ENCODE data around the gene PAPOLB.

Gene PAPOLB

DNA sequence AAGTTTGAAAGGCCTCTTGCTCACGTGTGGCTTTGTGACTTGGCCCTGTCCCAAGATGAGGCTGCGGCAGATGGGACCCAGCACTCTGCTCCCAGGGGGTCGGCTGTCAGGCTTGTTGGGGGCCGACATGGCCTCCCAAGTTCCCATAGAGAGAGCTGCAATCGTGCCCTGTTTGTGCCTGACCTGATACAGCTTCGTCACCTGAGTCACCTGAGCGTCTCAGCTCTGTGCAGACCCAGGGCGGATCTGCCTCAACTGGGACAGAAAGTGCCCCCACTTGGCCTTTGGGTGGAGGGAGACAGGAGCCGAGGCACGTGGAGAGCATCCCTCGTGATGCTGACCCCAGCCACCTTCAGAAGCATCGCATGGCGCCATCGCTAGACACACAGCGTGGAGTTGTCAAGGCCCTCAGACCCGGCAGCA, 21.7 kb downstream of the PAPOLB start:
- no peak for DNase-seq

DNA sequence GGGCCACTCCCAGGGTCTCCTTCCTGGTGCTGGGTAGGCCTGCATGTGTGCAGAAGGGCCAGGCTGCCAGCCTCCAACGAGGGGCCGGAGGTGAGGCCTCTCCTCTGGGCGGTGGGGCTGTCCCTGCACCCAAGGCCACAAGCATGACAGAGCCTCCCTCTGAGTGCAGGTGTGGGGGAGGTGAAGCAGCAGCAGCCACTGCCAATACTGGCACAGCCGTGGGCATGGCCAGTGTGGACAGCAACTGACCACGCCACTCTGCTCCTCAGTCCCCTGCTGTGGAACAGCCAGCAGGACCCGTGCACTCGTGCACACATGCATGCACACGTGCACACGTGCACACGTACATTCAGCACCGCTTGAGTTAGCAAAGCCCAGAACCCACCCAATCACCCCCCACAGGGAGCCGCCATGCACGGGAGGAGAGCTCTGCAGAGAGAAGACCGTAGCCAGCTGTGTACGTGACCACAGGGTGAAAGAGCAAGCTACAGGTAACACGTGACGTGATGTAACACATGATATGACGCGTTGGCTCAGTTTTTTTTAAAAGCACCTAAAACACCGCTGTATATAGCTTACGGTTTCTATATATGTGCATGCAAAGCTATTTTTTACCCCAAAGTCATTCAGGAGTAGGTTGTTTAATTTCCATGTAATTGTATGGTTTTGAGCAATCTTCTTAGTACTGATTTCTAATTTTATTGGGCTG, 23.1 kb downstream of the PAPOLB start:
- no peak for DNase-seq

DNA sequence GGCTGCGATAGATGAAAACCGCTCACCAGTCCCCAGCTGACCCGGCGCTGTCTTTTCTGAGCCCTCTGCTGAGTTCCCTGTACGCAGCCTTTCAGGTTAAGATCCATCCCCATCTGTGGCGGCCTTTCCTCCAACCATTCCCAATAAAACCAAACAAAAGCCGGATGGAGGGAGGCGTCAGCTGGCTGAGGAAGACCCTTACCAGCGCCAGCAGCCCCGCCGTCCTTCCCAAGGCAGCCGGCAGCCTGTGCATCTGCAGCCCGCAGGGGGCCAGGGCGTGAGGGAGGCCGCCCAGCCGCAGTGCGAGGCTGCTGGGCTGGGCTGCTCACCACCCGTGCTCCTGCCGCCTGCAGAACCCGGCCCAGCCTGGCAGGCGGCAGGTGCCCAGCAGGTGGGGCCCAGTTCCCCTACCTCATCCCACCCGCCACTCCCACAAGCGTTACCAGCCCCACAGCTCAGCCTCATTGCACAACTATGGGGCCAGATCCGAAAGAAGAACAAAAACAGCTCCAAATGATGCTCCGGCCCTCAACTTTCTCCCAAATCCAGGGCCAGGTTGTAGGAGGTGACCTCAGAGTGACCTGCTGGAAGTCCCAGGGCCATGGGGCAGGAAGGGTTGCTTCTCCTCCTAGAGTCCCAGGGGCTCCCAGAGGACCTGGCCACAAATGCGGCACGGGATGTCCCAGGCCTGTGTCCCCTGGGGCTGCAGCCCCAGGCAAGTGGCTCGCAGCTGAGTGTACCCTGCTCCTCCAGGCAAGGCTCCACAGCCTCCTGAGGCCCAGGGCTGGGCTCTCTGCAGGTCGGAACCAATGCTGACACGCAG, 23.8 kb downstream of the PAPOLB start:
- DNase-seq, result no peak

DNA sequence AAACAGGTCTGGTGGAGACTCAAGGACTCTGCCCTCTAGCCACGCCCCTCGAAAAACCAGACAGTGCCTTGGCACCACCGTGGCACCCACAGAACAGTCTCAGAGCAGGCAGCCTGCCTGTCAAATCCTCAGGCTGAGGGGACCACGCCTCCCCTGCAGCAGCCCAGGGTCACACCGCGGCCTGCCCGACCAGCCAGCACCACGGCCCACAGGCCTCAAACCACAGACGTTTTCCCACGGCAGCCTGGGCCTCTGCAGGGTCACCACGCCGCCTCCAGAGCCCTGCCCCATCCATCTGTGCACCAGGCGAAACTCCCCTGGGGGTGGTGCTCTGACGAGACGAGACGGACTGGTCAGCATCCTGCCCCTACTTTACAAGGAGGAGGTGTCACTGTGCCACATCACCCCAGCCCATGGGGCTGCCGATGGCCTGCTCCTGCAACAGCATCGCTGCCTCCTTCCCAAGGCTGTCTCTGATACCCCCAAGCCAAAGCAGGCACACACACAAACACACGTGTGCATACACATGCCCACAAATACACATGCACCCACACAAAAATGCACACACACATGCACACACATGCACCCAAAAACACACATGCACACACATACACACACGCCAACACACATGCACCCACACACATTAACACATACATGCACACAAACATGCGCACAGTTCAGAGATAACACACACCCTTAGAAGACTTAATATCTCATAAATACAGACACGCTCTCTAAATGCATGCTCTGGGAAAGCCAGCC, 24.6 kb downstream of the PAPOLB start:
- no peak for DNase-seq

DNA sequence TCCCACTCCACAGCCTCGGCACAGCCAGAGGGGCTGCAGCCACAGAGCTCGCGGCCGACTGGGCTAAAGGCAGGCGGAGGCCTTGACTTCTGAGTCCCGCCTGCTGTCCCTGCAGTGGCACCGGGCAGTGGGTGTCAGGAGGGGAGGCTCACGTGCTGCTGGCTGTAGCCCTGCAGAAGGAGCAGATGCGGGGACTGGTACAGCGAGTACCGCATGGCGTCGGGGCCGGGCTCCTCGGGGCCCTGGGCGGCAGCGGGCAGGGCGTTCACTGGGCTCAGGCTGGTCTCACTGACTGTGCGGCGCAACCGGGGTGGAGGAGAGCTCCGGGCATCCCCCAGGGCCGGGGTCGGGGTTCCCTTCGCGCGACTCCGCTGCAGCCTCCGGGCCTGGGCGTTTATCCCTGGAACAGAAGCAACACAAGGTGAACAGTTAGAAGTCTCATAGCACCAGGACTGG, 25.6 kb downstream of the PAPOLB start:
- no peak for DNase-seq

DNA sequence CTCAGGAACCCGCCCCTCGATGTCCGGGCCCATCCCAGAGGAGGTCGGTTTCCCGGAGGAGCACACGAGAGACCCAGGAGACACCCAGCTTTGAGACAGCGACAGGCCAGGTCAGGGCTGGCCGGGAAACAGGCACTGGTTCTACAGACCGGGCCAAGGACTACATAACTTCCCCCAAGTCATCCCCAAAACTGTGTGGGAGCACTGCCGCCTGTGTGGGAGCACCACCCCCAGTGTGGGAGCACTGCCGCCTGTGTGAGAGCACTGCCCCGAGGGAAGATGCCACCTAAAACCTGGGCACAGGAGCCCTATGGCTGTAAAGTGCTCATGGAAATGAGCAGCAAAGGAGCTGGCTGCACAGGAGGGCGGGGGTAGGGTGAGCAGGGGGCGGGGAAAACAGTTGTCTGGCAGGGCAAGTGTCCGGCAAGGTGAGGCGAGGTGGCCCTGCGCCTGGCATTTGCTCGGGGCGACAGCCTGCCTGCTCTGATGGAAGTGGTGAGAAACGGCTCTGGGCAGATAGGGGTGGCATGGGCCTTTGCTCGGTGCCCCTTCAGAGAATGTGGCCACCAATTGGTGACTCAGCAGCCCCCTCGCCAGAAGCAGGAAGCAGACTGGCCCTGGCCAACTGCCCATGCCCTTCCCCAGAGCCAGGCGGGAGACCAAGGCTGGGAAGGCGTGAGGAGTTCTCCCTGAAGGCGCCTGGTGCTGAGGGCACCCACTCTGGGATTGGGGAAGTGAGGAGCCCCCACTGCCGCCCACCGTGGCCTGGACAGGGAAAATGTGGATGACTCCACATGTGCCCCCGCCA, 26.2 kb downstream of the PAPOLB start:
- DNase-seq, result no peak

DNA sequence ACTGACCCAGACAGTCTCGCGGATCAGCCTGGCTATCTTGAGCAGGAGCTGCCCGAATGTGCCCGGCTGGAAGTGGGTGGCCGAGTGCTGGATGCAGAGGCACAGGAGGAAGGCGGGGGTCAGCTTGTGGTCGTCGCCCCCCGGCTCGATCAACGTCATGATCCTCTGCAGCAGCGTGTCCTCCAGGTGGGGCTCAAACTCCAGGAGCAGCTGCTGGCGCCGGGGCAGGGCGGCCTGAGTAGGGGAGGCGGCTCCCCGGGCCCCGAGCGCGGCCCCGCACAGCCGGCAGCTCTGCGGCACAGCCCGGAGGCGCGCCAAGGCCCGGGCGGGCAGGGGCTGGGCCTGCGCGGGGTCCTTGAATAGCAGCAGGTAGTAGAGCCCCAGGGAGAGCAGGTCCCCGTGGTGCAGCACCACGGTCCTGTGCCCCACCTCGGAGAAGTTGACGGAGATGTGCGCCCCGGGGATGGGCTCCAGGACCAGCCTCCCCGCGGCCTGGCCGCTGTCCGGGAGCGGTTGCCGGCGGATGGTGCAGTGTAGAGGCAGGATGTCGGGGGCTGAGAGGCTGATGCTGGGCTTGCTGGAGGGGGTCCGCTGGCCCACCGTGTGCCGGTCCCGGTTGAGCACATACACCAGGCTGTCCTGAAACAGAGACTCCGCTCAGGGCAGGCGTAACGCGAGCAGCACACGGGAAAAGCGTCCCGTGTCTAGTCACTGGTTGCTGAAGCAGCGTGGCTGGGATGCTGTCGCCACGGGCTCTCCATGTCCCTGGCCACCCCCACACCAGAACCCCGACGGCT, 27.0 kb downstream of the PAPOLB start:
- no peak for DNase-seq

DNA sequence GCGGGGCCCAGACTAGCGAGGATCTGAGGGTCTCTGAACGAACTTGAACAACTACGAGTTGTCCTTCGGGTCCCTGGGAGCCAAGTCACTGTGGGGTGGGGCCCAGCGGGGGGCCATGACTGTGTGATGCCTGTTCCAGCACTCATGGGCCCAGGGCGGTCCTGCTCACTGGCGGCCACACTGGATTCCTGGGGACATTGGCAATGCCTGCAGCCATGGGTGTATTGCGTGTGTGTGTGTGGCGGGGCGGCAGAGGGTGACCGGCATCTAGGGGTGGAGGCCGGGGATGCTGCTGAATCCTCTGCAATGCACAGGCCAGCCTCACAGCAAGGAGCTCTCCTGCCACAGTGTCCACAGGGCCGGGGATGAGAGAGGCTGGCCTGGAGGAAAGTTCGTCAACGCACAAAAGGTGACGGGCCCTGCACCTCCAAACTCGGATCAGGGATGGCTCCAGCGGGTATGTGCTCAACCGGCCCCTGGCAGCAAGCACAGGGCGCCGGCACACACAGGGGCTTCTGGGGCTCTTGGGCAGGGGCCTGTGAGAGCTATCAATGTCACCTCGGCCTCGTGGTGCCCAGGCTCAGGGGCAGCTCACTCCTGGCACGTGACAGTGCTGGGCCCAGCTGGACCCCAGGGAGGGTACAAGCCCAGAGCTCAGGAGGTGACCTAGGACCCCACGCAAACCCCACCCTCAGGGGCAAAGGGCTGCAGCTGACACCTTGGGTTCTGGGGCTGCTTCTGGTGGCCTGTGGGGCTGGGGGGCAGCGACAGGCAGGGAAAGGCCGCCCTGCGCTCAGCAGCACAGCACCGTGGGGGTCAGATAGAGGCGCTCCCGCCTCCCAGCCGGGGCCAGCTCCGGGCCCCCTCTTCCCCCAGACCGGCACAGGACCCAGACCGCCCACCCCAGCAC, 27.9 kb downstream of the PAPOLB start:
- no peak for DNase-seq

DNA sequence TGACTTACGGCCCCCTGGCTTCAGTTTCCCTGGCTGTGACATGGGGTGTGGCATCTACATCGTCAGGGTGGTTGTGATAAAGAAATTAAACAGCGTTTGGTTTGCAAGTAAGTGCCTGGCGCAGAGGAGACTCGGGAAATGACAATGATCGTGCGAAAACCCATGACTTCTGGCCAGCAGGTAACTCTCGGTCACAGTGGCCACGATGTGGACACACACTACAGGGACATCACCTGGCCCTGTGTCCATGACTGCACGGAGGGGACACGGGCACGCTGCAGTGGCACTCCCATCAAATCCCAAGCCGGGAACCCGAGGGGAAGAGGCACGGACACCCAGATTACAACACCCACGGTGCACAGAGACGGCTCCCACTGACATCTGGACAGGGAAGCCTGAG, 28.7 kb downstream of the PAPOLB start:
- DNase-seq, result no peak

DNA sequence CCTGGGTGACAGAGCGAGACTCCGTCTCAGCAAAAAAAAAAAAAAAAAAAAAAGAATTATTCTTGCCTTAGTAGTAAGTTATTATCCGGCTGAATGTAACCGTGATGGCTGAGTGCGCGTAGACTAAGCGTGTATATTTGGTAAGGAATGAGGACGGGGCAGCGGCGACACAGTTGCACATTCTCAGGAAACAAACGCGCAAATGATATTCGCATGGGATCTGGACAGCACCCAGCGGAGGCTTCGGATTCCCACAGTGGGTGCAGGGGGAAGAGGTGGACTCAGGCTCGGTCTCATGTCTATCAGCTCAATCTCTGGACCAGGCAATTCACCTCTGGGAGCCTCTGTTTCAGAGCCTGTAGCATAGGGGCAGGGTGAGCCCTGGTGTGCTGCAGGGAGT, 29.1 kb downstream of the PAPOLB start:
- DNase-seq, result no peak

DNA sequence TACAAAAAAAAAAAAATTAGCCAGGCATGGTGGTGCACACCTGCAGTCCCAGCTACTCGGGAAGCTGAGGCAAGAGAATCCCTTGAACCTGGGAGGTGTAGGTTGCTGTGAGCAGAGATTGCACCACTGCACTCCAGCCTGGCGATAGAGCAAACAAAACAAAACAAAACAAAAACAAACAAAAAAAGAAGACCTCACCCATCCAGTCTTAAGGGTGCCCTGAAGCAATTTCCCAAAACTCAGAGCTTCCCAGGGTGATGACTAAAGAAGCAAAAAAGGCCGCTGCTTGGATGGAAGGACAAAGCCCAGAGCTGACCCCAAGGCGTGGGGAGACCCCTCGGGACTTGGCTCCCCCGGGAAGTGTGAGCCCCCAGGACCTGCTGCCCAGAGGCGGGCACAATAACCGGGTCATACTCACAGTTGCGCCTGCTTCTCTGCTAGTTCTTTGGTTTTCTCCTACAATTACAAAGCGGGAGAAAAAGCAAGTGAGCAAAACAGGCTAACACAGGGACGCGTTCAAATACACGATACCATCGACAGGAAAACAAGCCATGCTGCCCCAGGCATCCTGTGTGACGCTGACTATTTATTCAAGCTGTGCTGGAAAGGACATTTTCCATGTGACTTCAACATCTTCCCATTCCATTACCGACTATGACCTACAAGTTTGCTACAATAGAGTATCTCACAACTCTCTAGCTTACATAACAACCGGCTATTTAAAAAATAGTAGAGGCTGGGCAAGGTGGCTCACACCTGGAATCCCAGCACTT, 29.9 kb downstream of the PAPOLB start:
- no peak for DNase-seq

DNA sequence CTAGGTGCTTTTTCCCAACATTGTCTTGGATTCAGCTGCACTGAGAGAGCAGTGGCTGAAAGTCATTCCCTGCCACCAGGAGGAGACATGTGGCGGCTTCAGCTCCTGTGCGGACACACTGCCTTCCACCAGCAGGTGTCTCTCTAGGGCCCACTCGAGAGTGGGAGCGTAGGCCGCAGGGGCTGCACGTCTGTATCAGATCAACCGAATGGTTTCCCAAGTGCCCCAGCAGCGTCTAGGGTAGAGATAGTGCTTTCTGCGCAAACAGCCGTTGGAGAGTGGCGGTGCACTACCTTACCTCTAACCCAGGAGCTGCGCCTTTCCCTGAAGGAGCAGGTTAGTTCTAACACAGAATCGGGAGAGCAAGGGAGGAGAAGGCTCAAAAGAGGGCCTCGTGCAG, 31.7 kb downstream of the PAPOLB start:
- peak; percentile 46 for DNase-seq

DNA sequence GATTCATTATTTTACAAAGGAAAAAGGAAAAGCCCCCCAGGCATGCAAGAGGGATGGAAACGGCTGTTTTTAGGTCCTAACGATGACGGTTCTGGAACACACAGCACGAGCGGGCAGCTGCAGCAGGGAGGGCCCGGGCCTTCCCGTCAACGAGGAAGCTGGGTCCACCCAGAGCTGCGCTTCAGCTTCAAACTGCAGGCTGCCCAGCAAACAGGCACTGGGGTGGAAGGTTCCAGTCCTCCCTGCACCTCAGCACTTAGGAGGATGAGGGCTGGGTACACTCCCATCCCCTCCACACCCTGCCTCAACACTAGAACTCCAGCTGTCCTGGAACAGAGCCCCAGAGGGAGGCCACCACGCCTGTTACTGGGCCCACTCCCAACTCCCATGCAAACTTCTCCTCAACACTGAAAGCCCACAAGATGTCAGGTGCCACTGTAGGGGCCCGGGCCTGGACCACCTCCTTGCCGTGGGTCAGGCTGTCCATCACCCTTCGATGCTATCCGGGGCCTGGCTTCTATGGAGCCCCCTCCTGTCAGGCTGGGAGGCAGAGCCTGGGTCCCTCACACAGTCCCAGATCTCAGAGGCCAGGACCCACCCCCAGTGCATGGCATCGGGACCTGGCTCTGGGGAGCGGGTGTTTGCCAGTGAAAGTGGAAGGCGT, 33.0 kb downstream of the PAPOLB start:
- no peak for DNase-seq

DNA sequence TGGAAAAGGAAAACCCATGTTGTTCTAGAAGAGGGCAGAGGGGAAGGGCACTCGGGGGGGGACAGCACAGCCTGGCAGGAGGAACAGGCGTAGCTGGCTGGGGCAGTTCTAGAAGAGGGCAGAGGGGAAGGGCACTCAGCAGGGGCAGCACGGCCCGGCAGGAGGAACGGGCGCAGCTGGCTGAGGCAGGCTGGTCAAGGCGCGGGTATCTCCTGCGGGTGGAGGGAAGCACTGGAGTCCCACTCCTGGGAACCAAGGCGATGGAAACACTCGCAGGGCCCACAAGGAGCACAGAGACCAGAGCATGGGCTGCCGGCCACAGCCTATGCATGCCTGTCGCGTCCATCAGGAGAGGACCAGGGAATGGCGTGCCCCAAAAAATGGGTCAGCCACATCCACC, 36.7 kb downstream of the PAPOLB start:
- no peak for DNase-seq

DNA sequence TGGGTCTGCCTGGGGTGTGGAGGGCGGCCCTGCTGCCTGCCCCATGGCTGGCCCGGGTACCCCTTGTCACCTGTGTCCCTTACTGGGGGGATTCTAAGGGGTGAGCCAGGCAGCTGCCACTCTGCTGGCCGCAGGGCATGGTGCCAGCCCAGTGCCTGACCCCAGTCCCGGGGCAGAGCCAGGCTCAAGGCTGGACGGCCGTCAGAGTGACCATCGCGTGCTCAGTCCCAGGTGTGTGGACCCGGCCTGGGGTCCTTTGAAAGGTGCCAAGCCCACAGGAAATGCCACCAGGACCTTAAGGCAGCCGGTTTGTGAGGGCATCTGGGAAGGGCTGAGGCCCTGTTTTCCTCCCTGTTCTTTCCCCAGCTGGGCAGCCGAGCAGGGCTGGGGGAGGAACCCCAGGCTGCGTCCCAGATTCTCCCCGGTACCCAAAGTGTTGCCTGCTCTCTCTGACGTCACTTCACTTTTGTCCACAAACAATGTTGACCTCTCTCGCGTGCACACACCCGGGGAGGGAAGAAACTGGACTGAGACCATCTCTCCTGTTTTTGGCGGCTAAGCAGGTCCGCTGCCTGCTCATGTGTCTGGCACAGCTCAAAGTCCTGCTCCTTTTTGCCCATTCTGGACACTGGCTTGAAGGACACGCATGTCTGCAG, 37.6 kb downstream of the PAPOLB start:
- DNase-seq, result no peak

DNA sequence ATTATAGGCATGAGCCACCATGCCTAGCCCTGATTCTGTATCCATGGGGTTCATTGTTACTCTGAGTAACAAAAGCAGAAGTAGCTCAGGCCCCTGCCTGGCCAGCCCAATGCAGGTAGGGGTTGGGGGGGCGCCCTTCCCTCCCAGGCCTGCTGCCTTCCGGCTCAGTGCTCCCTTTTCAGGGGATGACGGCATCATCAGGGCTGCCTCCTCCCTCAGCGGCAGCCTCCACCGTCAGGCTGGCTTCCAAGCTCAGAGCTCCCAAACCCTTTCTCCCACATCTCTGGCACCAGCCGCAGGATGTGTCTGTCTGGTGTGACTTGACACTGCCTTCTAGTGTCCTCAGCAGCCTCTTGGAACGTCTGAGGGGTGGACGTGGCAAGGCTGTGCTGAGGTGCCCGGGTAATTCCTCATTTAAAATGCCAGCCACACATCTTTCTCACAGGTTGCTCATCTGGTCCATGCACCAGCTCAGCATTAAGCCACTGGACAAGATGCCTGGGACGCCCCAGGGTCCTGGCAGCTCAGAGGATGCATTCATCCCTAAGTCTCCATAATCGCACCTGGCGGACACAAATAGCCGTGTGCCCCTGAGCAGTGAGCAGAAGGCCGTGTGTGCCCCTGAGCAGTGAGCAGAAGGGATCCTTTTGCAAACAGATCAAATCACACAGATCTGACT, 38.2 kb downstream of the PAPOLB start:
- no peak for DNase-seq

DNA sequence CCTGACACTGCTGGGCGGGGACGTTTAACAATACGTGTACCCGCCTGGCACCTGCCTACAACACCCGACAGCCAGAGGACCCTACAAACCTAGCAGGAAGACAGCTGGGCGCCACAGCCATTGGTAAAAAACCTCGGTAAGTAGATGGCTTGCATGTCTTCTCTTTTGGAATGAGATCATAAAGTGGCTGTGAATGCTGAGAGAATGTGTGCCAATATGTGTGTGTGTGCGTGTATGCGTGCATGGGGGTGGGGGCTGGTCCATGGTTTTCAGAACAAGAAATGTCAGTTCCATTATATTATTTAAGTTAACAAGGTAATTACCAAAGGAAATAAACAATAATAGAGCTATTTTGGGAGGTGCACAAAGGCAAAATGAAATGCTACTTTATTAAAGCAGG, 39.2 kb downstream of the PAPOLB start:
- DNase-seq, result no peak

DNA sequence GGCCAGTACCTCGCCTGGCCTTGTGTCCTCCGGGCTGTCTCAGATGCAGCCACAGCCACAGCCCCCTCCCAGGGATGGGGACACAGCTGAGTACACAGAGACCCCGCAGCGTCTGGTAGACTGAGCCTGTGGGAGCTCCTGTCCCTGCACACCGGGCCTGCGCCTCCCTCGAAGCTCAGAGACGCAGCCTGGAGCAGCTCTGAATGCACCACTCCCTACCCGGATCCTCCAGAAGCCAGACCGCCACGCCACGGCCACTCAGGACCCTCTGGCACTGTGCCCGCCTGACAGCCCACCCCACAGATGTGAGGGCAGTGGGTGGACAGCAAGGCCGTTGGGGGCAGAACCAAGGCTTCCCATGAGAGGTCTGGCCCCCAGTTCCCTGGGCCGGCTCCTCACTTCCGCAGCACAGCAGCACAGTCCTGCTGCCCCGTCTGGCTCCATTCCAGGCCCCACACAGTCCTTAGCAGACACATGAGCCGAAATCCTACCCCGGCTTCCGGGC, 40.8 kb downstream of the PAPOLB start:
- DNase-seq, result no peak
